HEK293T (cell line): ENCODE measurements around the gene TSKS.

Source experiments
- FOXK2 ChIP-seq: fragments of 450-650 bp; IDR thresholded peaks from 2 replicates; pipeline ENCODE4 v1.6.1; 2016; ENCODE audit warnings: mild to moderate bottlenecking
- FOXM1 ChIP-seq: fragments of 450-650 bp; IDR thresholded peaks from 2 replicates; pipeline ENCODE4 v1.6.1; 2017; ENCODE audit warnings: mild to moderate bottlenecking, borderline replicate concordance
- SP1 ChIP-seq: fragments of 450-650 bp; IDR thresholded peaks from 2 replicates; pipeline ENCODE4 v1.6.1; 2017

DNA sequence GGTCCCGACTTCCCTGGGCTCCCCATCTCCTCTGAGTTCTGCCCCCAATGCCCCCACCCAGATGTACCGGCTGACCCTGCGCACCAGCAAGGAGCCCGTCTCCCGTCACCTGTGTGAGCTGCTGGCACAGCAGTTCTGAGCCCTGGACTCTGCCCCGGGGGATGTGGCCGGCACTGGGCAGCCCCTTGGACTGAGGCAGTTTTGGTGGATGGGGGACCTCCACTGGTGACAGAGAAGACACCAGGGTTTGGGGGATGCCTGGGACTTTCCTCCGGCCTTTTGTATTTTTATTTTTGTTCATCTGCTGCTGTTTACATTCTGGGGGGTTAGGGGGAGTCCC is 43.5 kb upstream of the TSKS start:
- no peak for TF ChIP-seq FOXK2
- TF ChIP-seq SP1 = no peak
- TF ChIP-seq FOXM1 = no peak
